Suppressor macrophage treated with lipopolysaccharide for 4 hours (primary cell): ENCODE measurements around the gene ANP32D.
"Not testable (repeated sequence)": the region's sequence is repeated elsewhere in the genome, so short reads cannot be mapped to it uniquely, and the experiment has no call there.

Experiments
- DNase-seq: peaks from one replicate; pipeline ENCODE4 v3.0.0-alpha.2; 2020

Gene ANP32D

DNA sequence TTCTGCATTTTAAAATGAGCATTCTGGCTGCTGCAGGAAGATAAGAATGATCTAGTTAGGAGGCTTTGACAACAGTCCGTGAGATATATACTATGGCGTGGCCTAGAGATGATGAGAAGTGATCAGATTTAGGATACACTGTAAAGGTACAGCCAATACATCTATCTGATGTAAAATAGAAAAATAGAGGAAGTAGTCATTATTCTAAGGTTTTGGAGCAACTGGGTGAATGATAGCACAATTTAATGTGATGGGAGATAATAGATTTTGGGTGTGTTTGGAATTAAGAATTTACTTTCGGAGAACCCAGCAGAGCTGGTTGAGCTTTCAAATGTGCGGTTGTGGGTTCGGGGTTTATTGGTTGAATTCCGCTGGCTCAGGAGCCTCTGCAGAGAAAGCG lies at the start of gene ANP32D:
TSS of gene ANP32D (plus strand) at position 301 of the 400 bp plus-strand sequence. CDS start 106 bp downstream, outside the sequence.
- DNase-seq, result no peak

DNA sequence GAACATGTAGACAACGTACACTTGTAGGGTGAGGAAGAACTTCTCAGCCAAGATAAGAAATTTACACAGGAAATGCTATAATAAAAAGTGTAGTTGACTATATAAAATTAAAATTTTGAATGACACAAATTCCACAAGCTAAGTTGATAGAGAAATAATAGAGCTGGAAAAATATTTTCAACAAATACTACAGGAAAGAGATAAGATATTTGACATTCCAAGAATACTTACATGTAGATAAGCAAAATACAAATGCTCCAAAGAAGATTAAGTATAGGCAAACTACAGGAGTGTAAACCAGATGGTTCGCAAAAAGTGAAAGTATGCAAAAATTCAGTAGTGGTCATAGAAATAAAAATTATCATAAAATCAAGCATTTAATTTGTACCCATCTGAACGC lies 49.2 kb upstream of the ANP32D start:
- DNase-seq, result no peak

DNA sequence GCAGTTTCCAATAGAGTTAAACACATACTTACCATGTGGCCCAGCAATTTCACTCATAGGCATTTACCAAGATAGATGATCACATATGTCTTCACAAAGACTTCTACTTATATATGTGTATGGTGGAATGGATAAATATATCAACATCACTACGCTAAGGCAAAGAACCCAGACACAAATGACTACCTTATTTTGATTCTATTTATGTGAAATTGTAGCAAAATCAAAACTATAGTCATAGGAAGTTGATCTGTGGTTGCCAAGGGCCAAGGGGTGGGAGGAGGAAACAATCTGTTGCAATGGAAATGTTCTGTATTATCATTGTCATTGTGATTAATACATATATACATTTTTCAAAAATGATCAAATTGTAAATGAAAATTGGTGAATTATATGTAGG lies 47.7 kb upstream of the ANP32D start:
- DNase-seq, result no peak

DNA sequence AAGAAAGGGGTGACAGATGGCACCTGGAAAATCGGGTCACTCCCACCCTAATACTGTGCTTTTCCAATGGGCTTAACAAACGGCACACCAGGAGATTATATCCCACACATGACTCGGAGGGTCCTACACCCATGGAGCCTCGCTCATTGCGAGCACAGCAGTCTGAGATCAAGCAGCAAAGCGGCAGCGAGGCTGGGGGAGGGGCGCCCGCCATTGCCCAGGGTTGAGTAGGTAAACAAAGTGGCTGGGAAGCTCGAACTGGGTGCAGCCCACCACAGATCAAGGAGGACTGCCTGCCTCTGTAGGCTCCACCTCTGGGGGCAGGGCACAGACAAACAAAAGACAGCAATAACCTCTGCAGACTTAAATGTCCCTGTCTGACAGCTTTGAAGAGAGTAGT lies 38.3 kb upstream of the ANP32D start:
- not testable (repeated sequence) for DNase-seq

DNA sequence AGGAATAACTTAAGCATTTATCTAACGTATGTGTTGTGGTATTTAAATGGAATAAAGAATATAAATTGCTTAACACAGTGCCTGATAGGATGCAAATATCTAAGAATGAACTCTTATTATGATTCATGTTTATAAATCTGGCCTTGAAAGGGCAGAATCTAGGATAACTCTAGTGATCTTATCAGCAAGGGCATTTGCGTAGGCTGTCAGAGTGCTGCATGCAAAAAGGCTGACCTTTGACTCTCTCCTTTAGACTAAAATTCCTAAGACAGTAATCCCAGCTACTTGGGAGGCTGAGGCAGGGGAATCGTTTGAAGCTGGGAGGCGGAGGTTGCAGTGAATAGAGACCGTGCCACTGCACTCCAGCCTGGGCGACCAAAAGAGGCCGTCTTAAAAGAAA lies 31.3 kb upstream of the ANP32D start:
- no peak for DNase-seq

DNA sequence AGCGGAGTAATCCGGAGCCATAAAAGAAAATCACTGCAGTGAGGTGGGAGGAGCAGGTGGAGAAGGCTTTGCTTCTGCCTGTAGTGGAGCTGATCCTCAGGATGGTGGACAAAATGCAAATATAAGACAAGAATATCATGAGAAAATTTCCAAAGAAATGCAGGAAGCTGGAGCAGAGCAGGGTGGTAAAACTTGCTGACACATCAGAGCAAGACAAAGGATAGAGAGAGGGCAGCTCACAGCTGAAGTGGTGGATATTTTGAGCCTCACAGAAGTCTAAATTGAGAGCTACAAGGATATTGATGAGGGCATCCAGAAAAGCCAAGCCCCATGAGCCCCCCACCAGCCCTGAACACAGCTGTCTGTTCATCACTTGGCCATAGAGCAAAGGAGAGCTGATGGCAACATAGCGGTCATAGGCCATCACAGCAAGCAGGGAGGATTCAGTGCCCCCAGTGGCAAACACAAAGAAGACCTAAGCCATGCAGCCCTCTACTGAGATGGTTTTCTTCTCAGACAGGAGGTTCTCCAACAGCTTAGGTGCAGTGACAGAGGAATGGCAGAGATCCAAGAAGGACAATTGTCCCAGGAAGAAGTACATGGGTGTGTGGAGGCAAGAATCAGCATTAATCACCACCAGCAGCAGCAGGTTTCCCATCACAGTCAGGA lies 30.0 kb upstream of the ANP32D start:
- DNase-seq, result no peak

DNA sequence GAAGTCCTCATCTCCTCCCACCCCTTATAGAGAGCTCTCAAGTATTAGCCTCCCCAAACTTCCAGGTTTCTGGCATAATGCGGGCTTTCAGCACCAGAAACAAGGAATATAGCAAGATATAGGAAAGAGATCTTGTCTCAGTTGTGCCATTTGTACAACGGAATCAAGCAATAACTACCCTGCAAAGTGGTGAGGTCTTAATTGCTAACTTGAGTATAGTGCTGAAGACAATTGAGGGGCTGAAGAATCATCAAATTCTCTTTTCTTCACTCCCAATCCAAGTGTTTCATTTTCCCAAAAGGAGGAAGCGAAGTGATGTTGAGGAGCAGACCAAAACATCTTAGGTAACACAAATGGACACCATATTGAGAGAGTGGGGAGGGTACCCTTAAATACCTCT lies 26.8 kb upstream of the ANP32D start:
- DNase-seq, result no peak

DNA sequence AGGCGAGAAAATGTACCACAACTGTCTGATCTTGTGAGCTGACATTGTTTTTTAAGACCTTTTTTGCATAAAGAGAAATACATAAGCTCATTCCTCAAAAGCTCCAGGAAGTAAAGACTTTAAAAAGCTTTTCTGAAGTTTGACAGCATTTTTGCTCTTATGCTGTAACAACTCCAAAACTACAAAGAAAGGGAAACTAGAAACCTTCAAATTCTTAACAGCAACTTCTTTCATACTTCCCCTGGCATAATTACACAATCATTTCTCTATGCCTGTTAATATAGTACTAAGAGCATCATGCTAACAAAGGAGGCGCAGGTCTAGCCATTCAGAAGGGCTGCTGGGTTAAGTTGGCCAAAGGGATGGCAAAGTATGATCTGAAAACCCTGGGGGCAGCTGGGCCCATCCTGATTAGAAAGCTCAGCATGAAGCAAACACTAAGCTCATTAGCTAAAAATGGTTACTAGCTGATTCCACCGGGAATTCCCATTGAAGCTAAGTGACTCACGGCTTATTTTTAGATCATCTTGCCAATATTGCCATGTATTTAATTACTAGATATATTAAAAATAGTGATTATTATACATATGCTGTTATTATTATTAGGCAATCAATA lies 26.1 kb upstream of the ANP32D start:
- DNase-seq, result peak; percentile 36

DNA sequence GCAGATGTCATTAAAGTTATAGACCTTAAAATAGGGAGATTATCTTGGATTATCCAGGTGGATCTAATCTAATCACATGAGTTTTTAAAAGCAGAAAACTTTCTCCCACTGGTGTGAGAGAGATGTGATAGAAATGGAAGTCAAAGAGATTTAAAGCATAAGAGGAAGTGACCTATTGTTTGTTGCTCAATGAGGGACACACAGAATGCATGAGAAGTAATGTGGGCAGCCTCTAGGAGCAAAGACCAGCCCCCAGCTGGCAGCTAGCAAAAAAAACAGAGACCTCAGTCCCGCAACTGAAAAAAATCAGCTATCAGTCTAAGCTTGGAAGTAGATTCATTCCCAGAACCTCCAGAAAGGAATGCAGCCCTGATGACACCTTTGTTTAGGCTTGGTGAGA lies 24.6 kb upstream of the ANP32D start:
- peak; percentile 40 for DNase-seq

DNA sequence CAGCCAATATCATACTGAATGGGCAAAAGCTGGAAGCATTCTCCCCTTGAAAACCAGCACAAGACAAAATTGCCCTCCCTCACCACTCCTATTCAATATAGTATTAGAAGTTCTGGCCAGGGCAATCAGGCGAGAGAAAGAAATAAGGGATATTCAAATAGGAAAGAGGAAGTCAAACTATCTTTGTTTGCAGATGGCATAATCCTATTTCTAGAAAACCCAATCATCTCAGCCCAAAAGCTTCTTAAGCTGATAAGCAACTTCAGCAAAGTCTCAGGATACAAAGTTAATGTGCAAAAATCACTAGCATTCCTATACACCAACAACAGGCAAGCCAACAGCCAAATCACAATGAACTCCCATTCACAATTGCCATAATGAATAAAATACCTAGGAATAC lies 21.0 kb upstream of the ANP32D start:
- DNase-seq, result no peak

DNA sequence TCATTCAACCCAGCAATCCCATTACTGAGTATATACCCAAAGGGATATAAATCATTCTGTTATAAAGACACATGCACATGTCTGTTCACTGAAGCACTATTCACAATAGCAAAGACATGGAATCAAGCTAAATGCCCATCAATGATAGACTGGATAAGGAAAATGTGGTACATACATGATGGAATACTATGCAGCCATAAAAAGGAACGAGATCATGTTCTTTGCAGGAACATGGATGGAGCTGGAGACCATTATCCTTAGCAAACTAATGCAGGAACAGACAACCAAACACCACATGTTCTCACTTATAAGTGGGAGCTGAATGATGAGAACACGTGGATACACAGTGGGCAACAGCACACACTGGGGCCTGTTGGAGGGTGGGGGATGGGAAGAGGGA lies 19.4 kb upstream of the ANP32D start:
- not testable (repeated sequence) for DNase-seq

DNA sequence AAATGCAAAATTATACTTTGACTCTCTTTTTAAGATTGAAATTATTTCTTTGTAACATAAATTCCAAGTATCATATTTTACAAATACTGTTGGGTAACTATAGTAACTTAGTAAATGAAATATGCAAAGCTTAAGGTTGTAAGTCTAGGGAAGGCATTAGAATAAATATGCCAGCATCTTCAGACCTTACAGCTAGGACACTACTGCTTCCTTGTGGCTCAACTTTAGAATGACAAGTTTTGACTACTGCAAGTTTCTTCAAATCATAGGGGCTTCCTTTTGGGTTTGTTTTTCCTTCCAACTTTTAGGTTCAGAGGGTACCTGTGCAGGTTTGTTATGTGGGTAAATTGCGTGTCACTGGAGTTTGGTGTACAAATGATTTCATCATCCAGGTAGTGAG lies 17.7 kb upstream of the ANP32D start:
- peak; percentile 27 for DNase-seq

DNA sequence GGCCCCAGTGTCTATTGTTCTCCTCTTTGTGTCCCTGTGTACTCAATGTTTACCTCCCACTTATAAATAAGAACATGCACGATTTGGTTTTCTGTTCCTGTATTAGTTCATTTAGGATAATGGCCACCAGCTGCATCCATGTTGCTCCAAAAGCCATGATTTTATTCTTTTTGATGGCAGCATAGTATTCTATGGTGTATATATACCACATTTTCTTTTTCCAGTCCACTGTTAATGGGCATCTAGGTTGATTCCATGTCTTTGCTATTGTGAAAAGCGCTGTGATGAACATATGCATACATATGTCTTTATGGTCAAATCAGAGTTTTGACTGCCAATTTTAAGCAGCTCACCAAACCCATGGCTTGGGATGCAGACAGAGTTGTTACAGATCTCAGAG lies 17.2 kb upstream of the ANP32D start:
- no peak for DNase-seq

DNA sequence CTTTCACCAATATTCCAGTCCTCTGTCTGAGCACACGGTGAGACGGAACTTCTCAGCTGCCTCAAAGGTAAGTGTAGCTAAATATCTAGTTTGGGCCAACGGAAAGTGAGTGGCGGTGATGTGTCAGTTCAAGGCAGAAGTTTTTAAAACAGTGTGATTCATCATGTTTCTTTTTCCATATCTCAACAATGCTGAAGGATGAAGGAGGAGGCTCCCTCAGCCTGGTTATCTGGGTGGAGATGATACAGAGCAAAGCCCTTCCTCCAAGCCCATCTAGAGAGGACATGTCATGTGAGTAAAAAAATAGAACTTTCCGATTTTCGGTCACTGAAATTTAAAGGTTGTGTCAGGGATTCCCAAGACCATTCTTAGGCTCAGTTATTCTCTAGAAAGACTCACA lies 13.1 kb upstream of the ANP32D start:
- DNase-seq, result no peak

DNA sequence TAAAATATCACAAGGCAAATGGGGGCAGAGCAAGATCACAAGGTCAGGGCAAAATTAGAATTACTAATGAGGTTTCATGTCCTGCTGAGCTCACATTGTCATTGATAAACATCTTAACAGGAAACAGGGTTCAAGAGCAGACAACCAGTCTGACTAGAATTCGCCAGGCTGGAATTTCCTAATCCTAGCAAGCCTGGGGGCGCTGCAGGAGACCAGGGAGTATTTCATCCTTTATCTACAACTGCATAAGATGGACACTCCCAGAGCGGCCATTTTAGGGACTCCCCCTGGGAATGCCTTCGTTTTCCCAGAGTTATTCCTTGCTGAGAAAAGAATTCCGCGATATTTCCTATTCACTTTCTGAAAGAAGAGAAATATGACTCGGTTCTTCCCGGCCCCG lies 3.3 kb upstream of the ANP32D start:
- not testable (repeated sequence) for DNase-seq

DNA sequence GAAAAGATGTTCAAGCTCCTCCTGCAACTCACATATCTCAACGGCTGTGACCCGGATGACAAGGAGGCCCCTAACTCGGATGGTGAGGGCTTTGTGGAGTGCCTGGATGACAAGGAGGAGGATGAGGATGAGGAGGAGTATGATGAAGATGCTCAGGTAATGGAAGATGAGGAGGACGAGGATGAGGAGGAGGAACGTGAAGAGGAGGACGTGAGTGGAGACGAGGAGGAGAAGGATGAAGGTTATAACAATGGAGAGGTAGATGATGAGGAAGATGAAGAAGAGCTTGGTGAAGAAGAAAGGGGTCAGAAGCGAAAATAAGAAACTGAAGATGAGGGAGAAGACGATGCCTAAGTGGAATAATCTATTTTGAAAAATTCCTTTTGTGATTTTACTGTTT lies 702 bp downstream of the ANP32D start:
- DNase-seq, result no peak

DNA sequence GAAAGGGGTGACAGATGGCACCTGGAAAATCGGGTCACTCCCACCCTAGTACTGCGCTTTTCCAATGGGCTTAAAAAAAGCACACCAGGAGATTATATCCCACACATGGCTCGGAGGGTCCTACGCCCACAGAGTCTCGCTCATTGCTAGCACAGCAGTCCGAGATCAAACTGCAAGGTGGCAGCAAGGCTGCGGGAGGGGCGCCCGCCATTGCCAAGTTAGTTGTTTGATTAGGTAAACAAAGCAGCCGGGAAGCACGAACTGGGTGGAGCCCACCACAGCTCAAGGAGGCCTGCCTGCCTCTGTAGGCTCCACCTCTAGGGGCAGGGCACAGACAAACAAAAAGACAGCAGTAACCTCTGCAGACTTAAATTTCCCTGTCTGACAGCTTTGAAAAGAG lies 2.1 kb downstream of the ANP32D start:
- DNase-seq, result not testable (repeated sequence)

DNA sequence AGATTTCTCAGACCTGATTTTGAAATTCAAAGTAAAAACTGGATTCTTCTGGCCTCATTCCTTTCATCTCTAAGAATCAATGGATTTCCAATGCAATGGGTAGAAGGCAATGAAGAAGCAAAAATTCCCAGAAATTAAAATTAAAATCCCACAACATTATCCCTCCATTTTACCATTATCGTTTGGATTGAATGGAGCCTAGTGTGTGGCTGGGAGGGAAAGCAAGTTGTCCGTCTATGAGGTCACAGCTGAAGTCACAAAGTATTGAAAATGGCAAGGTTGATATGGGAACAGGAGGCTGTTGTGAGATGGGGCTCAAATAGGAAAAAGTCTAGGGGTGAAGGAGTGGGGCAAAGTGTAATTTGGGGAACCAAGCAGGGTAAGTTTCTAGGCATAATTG lies 9.8 kb downstream of the ANP32D start, which contains the start of gene C12orf54:
TSS of gene C12orf54 (plus strand) at position 301 of the 400 bp plus-strand sequence. CDS start 799 bp downstream, outside the sequence.
- DNase-seq, result no peak

DNA sequence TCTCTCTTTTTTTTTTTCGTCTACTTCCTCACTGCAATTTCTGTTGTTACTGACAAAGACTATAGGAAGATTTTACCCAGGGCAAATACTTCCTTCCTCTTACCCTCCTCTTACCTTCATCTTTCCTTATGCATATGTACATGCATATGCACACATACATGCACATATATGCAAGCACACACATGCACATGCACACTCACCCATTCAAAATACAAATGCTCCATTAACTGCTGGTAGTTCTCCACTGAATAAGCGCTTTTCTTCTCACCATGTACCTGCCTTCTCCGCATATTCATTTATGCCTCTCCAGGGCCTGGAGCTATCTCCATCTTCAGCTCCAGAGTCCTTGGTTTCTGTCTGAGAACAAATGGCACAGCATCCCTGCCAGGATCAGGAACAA lies 10.6 kb downstream of the ANP32D start:
- DNase-seq, result no peak

DNA sequence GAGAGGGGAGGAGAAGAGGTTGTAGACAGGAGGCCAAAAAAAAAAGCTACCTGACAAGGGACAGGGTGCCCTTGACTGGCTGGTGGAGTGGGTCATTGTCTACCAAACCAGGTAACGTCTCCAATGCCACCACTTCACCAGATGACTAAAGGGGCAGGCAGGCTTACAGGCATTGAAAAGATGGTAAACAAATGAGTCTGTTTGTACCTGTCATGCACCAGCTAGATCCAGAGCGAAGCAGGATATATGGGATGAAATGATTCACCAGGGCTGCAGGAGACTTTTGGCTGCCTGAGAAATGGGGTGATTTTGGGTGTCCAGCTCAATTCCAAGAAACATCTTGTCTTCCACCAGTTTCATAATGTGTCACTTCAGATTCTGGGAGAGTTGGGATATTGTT lies 13.9 kb downstream of the ANP32D start:
- no peak for DNase-seq

DNA sequence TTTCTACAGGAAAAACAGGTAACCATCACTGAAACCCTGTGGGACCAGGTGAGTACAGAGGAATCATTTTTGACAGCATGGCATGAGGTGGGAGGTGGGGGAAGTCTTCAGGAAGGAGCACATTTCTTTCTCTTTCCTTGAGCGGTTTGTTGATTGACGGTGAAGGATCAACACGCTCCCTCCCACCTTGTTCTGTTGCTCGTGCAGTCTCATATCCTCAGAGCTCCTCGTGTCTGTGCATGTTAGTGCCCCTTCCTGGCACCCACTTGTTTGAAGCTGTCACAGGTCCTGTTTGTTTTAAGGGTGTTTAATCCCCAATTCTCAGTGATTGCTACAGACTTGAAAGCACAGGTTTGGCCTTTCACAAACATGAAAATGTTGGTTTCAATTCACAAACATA lies 14.3 kb downstream of the ANP32D start:
- DNase-seq, result no peak

DNA sequence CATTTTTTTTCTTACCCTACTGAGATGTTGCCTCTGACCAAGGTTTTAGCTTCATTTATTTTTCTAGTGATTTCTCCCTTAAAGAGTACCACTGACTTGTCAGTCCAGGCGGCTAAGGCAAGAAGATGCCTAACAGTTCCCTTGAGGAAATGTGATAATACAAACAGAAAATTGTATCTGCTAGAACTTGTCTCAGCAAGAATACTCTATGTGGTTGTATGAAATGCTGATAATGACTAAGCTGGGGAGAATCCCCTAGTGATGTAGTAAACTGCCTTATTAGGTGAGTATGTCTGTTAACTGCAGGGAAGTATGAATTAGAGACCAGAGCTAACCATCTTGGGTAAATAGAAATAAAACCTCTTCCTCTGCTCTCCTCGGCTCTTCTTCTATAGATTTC lies 16.7 kb downstream of the ANP32D start:
- DNase-seq, result no peak

DNA sequence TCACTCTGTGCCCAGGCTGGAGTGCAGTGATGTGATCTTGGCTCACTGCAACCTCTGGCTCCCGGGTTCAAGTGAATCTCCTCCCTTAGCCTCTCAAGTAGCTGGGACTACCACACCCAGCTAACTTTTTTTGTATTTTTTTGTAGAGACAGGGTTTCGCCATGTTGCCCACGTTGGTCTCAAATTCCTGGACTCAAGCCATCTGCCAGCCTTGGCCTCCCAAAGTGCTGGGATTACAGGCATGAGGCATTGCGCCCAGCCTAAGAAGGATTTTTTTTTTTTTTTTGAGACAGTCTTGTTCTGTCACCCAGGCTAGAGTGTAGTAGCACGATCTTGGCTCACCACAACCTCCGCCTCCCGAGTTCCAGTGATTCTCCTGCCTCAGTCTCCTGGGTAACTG lies 17.1 kb downstream of the ANP32D start:
- DNase-seq, result not testable (repeated sequence)

DNA sequence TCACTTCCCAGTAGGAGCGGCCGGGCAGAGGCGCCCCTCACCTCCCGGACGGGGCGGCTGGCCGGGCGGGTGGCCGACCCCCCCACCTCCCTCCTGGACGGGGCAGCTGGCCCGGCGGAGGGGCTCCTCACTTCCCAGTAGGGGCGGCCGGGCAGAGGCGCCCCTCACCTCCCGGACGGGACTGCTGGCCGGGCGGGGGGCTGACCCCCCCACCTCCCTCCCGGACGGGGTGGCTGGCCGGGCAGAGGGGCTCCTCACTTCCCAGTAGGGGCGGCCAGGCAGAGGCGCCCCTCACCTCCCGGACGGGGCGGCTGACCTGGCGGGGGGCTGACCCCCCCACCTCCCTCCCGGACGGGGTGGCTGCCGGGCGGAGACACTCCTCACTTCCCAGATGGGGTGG lies 27.9 kb downstream of the ANP32D start:
- not testable (repeated sequence) for DNase-seq

DNA sequence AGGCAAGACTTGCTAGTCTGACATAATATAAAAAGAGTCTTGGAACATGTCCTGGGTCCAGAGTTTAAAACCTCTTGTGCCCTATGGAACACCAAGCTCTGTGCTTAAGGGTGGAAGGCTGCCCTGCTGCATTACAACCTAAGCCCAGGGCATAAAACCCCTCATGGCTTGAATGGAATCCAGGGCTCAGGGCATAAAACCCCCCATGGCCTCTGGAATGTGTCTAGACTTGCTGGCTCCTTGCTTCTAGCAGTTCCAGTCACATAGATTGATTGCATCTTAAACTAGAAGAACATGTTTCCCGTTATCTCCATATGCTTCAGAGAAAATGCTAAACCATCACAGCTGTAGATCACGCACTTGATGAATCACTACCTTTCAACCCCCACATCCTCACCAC lies 34.5 kb downstream of the ANP32D start:
- DNase-seq, result not testable (repeated sequence)
